GM21529 (cell line): Measurements from ENCODE around the gene PNMA1.
"Not testable (repeated sequence)": the region's sequence is repeated elsewhere in the genome, so short reads cannot be mapped to it uniquely, and the experiment has no call there.

ENCODE experiments used
- ATAC-seq: cut with Tn5 transposase; IDR thresholded peaks from one replicate; pipeline ENCODE4 v1.9.1; 2021; ENCODE audit not compliant: unreplicated experiment

PNMA1 gene

GRCh38 chr14:73718418-73719251 is 4.5 kb upstream of the PNMA1 start:
- ATAC-seq, result no peak

- ATAC-seq, result no peak
Measured at GRCh38 chr14:73717711-73718417, 3.7 kb upstream of the PNMA1 start.

- no peak for ATAC-seq
Measured at GRCh38 chr14:73717266-73717665, 3.1 kb upstream of the PNMA1 start.

GRCh38 chr14:73715707-73716106 is 1.5 kb upstream of the PNMA1 start:
- ATAC-seq, result no peak

GRCh38 chr14:73714656-73715081 is 485 bp upstream of the PNMA1 start:
- peak; percentile 7 for ATAC-seq

GRCh38 chr14:73713206-73713802 is 880 bp downstream of the PNMA1 start:
- ATAC-seq, result no peak

- no peak for ATAC-seq
Measured at GRCh38 chr14:73712540-73713180, 1.5 kb downstream of the PNMA1 start.

- no peak for ATAC-seq
Measured at GRCh38 chr14:73712071-73712506, 2.1 kb downstream of the PNMA1 start.

- ATAC-seq, result no peak
Measured at GRCh38 chr14:73710737-73711136, 3.4 kb downstream of the PNMA1 start.

GRCh38 chr14:73709904-73710469 is 4.2 kb downstream of the PNMA1 start:
- no peak for ATAC-seq

GRCh38 chr14:73708076-73708475 is 6.1 kb downstream of the PNMA1 start:
- ATAC-seq, result not testable (repeated sequence)

- ATAC-seq, result no peak
Measured at GRCh38 chr14:73700325-73700724, 13.9 kb downstream of the PNMA1 start.

GRCh38 chr14:73696466-73697400 is 17.5 kb downstream of the PNMA1 start:
- ATAC-seq, result peak; percentile 86

GRCh38 chr14:73695997-73696396 is 18.2 kb downstream of the PNMA1 start:
- ATAC-seq, result peak; percentile 65

GRCh38 chr14:73695082-73695481 is 19.1 kb downstream of the PNMA1 start:
- no peak for ATAC-seq

GRCh38 chr14:73694083-73694482 is 20.1 kb downstream of the PNMA1 start:
- ATAC-seq, result no peak

- ATAC-seq, result no peak
Measured at GRCh38 chr14:73686901-73687300, 27.3 kb downstream of the PNMA1 start.

GRCh38 chr14:73685328-73685727 is 28.9 kb downstream of the PNMA1 start:
- no peak for ATAC-seq

- ATAC-seq, result no peak
Measured at GRCh38 chr14:73684627-73685026, 29.6 kb downstream of the PNMA1 start.

- no peak for ATAC-seq
Measured at GRCh38 chr14:73680821-73681220, 33.4 kb downstream of the PNMA1 start.
